A172 (cell line): ENCODE data around the gene DPYSL3. TPM values are rescaled to one million over a fixed set of nuclear protein-coding genes. Genes with fewer than 3 reads are reported as not detected.

Experiments used
- DNase-seq: peaks from one replicate; pipeline ENCODE4 v3.0.0-alpha.2; 2015; ENCODE audit warnings: low spot score
- total RNA-seq: library from RNA; depleted of rRNA; stranded (reverse); fragments of >200 nt; shearing (Covaris generic); gene quantifications from 2 replicates; pipeline ENCODE4 v1.2.3, GENCODE V29; 2014

The DPYSL3 gene
- total RNA-seq, 1 experiment from 2014 or later = 308 TPM

GRCh38 chr5:147403651-147404640, 105.9 kb downstream of the DPYSL3 start:
- DNase-seq = peak; percentile 98

GRCh38 chr5:147400881-147401280, 109.0 kb downstream of the DPYSL3 start:
- no peak for DNase-seq

DNA sequence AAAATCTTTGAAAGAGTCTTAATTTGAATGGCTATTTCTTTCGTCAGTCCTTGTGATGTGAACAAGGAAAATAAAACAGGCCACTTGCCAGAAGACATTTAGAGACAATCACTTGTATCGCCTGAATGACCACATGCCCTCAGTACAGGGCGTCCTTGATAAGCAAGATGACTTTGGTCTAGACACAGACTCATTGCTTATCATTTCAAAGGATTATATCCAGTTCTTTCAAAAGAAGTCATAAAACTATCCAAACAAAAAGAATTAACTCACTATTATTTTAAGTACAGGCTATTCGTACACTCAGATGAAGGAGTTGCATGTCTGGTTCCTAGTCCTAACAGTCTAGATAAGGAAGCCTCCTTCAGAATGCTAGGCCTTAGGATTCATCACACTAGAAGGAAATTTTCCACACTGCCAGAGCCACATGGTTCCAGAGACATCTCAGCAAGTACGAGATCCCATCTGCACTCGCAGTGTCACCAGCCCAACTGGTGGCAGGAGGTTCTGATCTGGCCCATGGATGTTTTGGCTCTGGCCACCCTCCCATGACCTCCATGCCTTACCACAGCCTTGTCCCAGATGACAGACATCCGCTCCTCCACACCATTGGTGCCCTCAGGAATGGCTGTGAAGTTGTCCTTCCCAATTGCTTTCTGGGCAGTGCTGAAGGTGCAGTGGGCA, 109.6 kb downstream of the DPYSL3 start:
- no peak for DNase-seq

DNA sequence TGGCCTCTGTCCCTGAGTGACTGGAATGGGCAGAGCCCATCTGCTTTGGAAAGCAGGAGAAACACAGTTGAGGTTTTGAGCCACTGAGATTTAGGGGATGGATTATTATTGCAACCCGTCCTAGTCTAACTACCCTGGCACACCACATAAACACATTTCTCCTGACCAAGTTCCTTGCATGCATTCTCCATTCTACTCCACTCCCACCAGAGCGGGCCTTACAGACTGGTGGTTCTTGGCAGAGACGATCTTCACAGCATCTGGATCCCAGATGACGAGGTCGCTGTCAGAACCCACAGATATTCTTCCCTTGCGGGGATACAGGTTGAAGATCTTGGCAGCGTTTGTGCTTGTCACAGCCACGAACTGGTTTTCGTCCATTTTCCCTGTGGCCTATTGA, 111.0 kb downstream of the DPYSL3 start:
- no peak for DNase-seq

- no peak for DNase-seq
Observed at GRCh38 chr5:147397616-147398015, 112.3 kb downstream of the DPYSL3 start.

- no peak for DNase-seq
Observed at GRCh38 chr5:147396070-147396823, 113.6 kb downstream of the DPYSL3 start.

- DNase-seq = no peak
Observed at GRCh38 chr5:147393874-147394672, 115.8 kb downstream of the DPYSL3 start.

DNA sequence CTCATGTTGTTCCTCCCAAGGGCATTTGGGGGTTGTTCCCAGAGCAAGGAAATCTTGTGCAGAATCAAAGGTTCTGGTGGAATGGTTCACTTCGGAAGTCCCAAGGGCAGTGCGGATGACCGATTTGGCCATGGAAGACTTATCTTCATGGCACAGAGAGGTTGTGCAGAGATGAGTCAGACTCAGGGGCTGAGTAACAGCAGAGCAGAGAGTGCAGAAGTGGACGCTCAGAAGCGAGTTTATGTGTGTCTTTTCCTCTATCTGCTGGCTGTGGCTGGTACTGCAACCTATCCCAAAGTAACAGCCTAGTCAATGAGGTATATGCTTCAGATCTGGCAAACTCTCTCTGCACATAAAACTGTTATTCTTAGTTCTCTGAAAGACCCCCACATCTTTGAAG, 118.1 kb downstream of the DPYSL3 start:
- DNase-seq = peak; percentile 87

DNA sequence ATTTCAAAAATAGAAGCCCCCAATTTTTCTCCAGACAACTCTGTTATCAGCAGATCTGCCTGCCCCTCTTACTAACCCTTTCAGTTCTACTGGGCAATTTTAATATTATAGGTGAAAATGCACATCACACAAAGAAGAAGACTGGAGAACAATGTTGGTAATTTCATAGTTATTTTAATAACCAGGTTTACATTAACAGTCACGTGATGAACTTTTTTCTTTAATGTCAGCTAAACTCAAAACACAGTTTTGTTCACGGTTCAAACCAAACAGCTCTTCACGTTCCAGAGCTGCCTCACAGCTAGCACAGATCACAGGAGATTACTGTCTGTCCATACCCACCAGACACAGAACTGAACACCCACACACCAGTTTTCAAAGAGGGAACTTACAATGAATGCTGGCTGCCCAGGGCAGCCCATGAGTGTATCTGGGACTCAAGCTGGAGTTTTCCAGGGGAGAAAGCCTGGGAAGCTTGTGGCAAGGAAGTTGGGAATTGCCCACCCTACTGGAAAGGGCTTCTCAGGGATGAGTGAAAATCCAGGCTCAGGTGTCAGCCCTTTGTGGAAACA, 119.1 kb downstream of the DPYSL3 start:
- DNase-seq = no peak

DNA sequence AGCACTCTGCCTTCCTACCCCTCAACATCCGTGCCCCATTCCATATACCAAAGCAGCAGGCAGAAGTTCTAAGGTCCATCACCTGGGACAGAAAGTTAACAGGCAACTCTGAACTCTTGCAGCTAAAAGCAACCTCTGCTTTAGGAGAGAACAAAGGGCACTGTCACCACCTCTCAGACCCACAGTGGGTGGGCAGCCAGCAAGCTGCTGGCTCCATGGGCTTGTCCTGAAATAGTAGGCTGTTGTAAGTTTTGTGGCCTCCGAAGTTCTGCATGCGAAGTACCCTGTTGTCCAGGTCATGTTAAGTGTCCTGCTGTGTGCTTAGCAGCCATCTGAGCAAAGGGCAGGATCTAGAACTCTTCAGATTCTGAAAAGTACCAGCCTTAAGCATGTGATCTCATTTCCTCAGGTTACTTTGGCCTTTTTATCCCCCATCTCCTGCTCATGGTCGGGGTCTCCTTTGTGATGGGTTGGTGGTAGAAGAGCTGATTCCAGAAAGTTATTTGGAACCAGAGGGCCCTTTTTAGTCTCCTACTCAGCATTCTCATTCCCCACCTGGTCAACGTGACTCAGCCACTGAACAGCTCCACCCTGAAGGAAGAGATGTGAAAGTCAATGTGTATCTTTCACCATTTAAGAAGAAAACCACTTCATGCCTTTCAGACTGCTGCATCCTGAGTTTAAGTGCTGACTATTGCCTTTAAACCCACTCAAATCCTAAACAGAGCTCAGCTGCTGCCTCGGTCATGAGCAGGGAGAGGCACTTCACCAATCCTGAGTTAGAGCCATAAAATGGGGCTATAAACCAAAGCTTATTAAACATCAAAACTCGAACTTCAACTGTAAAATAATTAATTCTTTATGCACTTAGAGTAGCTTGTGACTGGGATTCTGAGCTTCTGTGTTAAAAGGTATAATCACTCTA, 121.4 kb downstream of the DPYSL3 start:
- no peak for DNase-seq

GRCh38 chr5:147387109-147387508, 122.8 kb downstream of the DPYSL3 start:
- no peak for DNase-seq

DNA sequence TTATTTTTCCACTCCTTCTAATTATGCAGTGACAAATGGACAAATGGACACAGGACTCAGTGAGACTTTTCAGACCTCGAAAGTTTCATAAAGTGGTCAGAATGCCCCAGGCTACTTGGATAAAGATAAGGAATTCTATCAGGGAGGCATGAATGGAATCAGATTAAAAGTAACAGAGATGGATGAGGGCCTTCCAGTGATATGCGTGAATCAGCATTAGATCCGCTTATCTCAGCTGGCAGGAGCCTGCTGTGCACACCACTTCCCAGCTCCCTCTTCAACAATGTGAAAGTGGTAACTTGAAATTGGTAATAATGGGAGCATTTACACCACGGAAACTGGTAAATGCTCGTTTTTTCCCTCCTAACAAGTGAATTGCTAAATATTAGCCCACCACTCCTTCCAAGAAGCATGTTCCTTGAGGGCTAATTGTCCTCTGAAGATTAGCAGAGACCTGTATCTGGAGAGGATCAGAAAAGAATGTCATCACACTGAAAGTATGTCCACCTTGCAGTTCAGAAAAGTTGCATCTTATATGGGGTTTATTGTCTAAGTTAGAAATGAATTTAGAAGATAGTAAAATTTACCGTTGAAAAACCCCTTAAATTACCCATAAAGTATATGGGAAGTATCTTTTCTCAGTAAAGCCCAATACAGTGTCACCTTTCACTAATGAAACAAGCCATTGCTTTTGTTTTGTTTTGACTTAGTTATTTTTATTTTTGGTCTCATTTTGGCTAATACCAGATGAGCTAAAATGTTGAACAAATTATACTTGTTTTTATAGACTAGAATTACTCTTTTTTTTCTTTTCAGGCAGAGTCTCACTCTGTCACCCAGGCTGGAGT, 125.3 kb downstream of the DPYSL3 start:
- DNase-seq = peak; percentile 60

DNA sequence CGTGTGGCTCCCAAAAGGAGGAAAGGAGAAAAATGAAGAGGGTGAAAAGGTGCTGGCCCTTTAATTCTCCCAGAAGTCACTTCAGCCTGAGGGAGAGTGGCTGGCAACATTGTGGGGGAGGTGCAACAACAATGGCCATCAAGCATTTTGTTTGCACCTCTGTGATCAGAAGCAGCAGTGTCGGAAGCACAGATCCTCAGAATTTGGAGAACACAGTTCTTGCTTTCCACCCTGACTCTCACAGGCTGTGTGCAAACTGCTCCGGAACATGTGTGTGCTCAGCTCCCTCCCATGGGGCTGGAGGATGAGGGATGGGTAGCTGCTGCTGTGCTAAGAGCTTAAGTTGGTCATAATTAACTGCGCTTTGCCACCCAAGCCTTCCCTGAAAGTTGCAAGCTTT, 127.1 kb downstream of the DPYSL3 start:
- DNase-seq = no peak

- no peak for DNase-seq
Observed at GRCh38 chr5:147381555-147381954, 128.3 kb downstream of the DPYSL3 start.

DNA sequence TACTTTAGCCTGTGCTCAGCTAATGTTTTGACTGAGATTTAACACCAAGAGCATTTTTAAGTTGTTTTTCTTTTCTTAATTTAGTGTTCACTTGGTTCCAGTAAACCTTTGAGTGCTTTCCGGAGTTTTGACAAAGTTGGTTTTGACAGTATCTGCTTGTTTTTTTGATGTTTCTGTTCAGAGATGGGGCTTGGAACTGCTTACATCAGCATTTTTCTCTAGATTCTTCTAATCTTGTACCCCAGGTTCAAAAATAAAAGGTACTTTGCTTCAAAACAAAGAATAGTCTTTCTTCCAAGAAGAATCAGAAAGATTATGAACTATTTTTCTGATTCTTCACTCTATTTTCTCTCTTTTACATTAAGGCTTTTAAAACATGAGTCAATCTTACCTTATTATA, 132.2 kb downstream of the DPYSL3 start:
- DNase-seq = no peak

DNA sequence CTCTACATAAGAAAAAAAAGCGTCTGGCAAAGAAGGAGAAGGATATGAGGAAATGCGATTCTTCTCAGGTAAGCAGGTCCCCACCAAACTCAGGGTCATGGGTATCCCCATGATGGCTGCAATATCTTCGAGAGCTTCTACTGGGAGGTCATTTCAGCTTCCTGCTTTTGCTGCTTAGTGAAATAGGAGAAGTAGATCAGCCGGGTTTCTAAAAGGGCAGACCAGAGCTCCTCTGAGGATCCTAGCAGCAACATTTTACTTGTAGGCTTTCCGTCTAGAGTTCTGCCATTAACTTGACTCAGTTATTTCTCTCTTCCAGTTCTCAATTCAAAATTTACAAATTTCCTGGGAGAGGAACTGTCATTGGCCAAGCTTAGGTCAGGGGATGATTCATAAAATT, 134.7 kb downstream of the DPYSL3 start:
- no peak for DNase-seq

GRCh38 chr5:147373328-147373727, 136.5 kb downstream of the DPYSL3 start:
- DNase-seq = no peak

DNA sequence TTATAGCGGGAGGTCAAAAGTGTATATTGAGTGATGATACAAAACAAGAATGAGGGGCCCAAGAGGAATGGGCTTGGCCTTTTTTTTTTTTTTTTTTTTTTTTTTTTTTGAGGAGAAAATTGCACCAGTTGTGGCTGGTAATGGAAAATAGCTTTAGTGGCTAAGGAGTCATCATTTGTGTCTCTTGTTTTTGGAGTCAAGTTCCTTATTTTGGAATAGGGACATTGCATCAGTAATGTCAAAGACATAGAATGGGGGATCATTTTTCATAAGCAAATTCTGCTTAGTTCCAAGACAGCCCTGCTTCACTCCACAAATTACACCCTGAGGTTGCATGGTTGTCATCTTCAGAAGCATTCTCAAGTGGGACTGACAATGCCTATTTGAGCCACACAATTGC, 137.7 kb downstream of the DPYSL3 start:
- DNase-seq = no peak

GRCh38 chr5:147371290-147371689, 138.6 kb downstream of the DPYSL3 start:
- DNase-seq = no peak
